K562 (cell line): Measurements from ENCODE around the gene CAPN5. TPM values are rescaled to one million over a fixed set of nuclear protein-coding genes. Genes with fewer than 3 reads are reported as not detected.
A peak's percentile ranks its signal among the peaks of the same experiment; 100 is the strongest.

ENCODE experiments used
- ELK1 ChIP-seq: sonication (generic); formaldehyde crosslinking; IDR thresholded peaks from 2 replicates; pipeline ENCODE4 v1.8.1; 2022; ENCODE audit warnings: missing genetic modification reagents
- EZH2 ChIP-seq: IDR thresholded peaks from 2 replicates; pipeline ENCODE4 v1.6.1; 2012; ENCODE audit warnings: low read depth, mild to moderate bottlenecking, inconsistent platforms, low read length, borderline replicate concordance
- FOXK2 ChIP-seq, 2 experiments: fragments of 450-650 bp; IDR thresholded peaks in 1 of 2; conservative IDR thresholded peaks in 1 of 2; 2 replicates each; pipeline ENCODE4 v1.6.1; 2016; ENCODE audit warnings: low read depth in 2 of 2, mild to moderate bottlenecking in 1 of 2
- FUS ChIP-seq: fragments of 200-400 bp; formaldehyde crosslinking; optimal IDR thresholded peaks from 2 replicates; pipeline ENCODE3; 2017; ENCODE audit warnings: low read depth, low read length
- GATAD2A ChIP-seq: fragments of 450-650 bp; IDR thresholded peaks from 2 replicates; pipeline ENCODE4 v1.6.1; 2017
- HSF4 ChIP-seq: fragments of 250-450 bp; sonication (Bioruptor Pico); IDR thresholded peaks from 2 replicates; pipeline ENCODE4 v2.1.2; 2022; ENCODE audit warnings: mild to moderate bottlenecking, moderate library complexity, borderline replicate concordance
- ILK ChIP-seq: fragments of 450-650 bp; IDR thresholded peaks from 2 replicates; pipeline ENCODE4 v1.6.1; 2016; ENCODE audit warnings: missing genetic modification characterization, low read depth, mild to moderate bottlenecking, missing compliant biosample characterization, moderate library complexity, borderline replicate concordance
- POLR2B ChIP-seq: fragments of 450-650 bp; IDR thresholded peaks from 2 replicates; pipeline ENCODE4 v1.6.1; 2018; ENCODE audit warnings: low read depth; ENCODE audit not compliant: partially characterized antibody
- SRSF1 ChIP-seq: fragments of 200-400 bp; formaldehyde crosslinking; IDR thresholded peaks from 2 replicates; pipeline ENCODE4 v1.6.1; 2017; ENCODE audit warnings: mild to moderate bottlenecking, low read depth, low read length, moderate library complexity
- WHSC1 ChIP-seq: IDR thresholded peaks from one replicate; pipeline ENCODE4 v1.6.1; 2012; ENCODE audit warnings: low read length, control low read depth, inconsistent platforms
- ZBTB43 ChIP-seq: sonication (generic); formaldehyde crosslinking; IDR thresholded peaks from 2 replicates; pipeline ENCODE4 v1.8.0; 2023; ENCODE audit warnings: mild to moderate bottlenecking, missing genetic modification reagents
- ZBTB7A ChIP-seq: IDR thresholded peaks from 2 replicates; pipeline ENCODE4 v1.6.1; 2011; ENCODE audit warnings: low read depth, mild to moderate bottlenecking, low read length, moderate library complexity, borderline replicate concordance; ENCODE audit not compliant: control insufficient read depth
- ZNF134 ChIP-seq: fragments of 250-450 bp; sonication (Bioruptor Pico); conservative IDR thresholded peaks from 2 replicates; pipeline ENCODE4 v1.4.0; 2020
- ZNF165 ChIP-seq: fragments of 250-450 bp; sonication (Bioruptor Pico); IDR thresholded peaks from 2 replicates; pipeline ENCODE4 v1.4.0; 2020; ENCODE audit warnings: borderline replicate concordance
- ZNF217 ChIP-seq: sonication (generic); formaldehyde crosslinking; IDR thresholded peaks from 2 replicates; pipeline ENCODE4 v1.8.0; 2022; ENCODE audit warnings: mild to moderate bottlenecking, missing genetic modification reagents
- ZNF274 ChIP-seq: IDR thresholded peaks from 2 replicates; pipeline ENCODE4 v1.6.1; 2011; ENCODE audit warnings: low read depth, mild to moderate bottlenecking, low read length, moderate library complexity, borderline replicate concordance
- ZNF699 ChIP-seq: fragments of 250-450 bp; sonication (Bioruptor Pico); IDR thresholded peaks from 2 replicates; pipeline ENCODE4 v1.8.0; 2021; ENCODE audit warnings: mild to moderate bottlenecking, moderate library complexity; ENCODE audit not compliant: insufficient replicate concordance
- polyA plus RNA-seq, 8 experiments: library from polyadenylated mRNA; depleted of rRNA in 4 of 8; stranded (reverse) in 5 of 8; unstranded in 3 of 8; fragments of >200 nt; fragmentation: Nextera tagmentation in 2 of 8; fragmentation: Illumina TruSeq in 1 of 8; extraction: Ambion mirVana in 2 of 8; extraction: Trizol in 1 of 8; gene quantifications; 2 replicates each; pipeline versions ENCODE4 v1.2.1 to v1.2.3, GENCODE V29; 2011 to 2014; ENCODE audit warnings: inconsistent platforms in 1 of 8, missing spikeins in 1 of 8
- total RNA-seq, 7 experiments: library from RNA; depleted of rRNA in 6 of 7; stranded (reverse); fragments of >200 nt in 6 of 7; fragmentation: Illumina TruSeq in 2 of 7; extraction: Trizol in 2 of 7; gene quantifications; 2 replicates each; pipeline versions ENCODE4 v1.2.1 to v1.2.3, GENCODE V29; 2011 to 2021; ENCODE audit warnings: low replicate concordance in 1 of 7
- TF ChIP-seq, protein P1 (sequence below): fragments of 450-650 bp; IDR thresholded peaks from 2 replicates; pipeline ENCODE4 v1.6.1; 2016; ENCODE audit warnings: mild to moderate bottlenecking
- TF ChIP-seq, protein P2 (sequence below): fragments of 450-650 bp; IDR thresholded peaks from 2 replicates; pipeline ENCODE4 v1.7.0; 2016; ENCODE audit warnings: borderline replicate concordance
- TF ChIP-seq, protein P3 (sequence below): fragments of 450-650 bp; IDR thresholded peaks from 2 replicates; pipeline ENCODE4 v1.6.1; 2016; ENCODE audit warnings: borderline replicate concordance

Gene CAPN5
- total and polyA plus RNA-seq, 9 of the 15 experiments (the other 6 are each of a cell fraction or from before 2014, with no cell fraction given): 0.04 to 0.44 (median 0.14) TPM; not detected in 2

DNA sequence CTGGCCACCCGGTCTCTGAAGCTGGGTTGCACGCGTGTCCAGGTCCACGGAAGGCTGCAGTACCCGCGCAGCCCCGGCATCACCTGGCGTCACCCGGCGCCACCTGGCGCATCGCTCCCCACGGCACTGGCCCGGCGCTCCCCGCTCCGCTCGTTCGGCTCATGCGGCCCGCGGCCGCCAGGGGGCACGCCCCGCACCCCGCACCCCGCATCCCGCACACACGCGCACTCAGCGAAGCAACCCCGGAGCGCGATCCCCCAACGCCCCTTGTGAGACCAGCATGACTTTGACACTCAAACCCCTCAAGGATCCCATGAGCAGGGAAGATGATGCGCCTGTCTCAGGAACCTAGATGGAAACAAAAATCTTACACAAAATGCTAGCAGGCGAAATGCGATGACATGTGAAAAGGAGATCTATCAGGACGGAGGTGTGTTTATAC is 20.7 kb upstream of the CAPN5 start (continued):
- TF ChIP-seq, protein P1, sequence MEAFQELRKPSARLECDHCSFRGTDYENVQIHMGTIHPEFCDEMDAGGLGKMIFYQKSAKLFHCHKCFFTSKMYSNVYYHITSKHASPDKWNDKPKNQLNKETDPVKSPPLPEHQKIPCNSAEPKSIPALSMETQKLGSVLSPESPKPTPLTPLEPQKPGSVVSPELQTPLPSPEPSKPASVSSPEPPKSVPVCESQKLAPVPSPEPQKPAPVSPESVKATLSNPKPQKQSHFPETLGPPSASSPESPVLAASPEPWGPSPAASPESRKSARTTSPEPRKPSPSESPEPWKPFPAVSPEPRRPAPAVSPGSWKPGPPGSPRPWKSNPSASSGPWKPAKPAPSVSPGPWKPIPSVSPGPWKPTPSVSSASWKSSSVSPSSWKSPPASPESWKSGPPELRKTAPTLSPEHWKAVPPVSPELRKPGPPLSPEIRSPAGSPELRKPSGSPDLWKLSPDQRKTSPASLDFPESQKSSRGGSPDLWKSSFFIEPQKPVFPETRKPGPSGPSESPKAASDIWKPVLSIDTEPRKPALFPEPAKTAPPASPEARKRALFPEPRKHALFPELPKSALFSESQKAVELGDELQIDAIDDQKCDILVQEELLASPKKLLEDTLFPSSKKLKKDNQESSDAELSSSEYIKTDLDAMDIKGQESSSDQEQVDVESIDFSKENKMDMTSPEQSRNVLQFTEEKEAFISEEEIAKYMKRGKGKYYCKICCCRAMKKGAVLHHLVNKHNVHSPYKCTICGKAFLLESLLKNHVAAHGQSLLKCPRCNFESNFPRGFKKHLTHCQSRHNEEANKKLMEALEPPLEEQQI: no peak
- TF ChIP-seq, protein P2, sequence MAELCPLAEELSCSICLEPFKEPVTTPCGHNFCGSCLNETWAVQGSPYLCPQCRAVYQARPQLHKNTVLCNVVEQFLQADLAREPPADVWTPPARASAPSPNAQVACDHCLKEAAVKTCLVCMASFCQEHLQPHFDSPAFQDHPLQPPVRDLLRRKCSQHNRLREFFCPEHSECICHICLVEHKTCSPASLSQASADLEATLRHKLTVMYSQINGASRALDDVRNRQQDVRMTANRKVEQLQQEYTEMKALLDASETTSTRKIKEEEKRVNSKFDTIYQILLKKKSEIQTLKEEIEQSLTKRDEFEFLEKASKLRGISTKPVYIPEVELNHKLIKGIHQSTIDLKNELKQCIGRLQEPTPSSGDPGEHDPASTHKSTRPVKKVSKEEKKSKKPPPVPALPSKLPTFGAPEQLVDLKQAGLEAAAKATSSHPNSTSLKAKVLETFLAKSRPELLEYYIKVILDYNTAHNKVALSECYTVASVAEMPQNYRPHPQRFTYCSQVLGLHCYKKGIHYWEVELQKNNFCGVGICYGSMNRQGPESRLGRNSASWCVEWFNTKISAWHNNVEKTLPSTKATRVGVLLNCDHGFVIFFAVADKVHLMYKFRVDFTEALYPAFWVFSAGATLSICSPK: no peak
- TF ChIP-seq FUS (no peak), ZNF134 (CRISPR knock-in tag) (no peak), ZBTB43 (no peak), FOXK2 (conservative IDR thresholded peaks at IDR 0.05 in 1 of 2, IDR thresholded peaks at IDR 0.05 in 1 of 2; ENCODE audit: low read depth in 2 of 2) (no peak), ELK1 (no peak), EZH2 (no peak), POLR2B (no peak), HSF4 (CRISPR knock-in tag) (no peak), ILK (tag) (no peak), ZNF165 (CRISPR knock-in tag) (no peak), ZNF699 (no peak), ZNF274 (no peak), ZBTB7A (peak; percentile 40; the same call in 1 of the 2 replicates), WHSC1 (no peak), ZNF217 (CRISPR knock-in tag) (no peak), SRSF1 (no peak), GATAD2A (0 out of 2 replicates have a peak, but pooled peaks have one; percentile 43)
- TF ChIP-seq, protein P3, sequence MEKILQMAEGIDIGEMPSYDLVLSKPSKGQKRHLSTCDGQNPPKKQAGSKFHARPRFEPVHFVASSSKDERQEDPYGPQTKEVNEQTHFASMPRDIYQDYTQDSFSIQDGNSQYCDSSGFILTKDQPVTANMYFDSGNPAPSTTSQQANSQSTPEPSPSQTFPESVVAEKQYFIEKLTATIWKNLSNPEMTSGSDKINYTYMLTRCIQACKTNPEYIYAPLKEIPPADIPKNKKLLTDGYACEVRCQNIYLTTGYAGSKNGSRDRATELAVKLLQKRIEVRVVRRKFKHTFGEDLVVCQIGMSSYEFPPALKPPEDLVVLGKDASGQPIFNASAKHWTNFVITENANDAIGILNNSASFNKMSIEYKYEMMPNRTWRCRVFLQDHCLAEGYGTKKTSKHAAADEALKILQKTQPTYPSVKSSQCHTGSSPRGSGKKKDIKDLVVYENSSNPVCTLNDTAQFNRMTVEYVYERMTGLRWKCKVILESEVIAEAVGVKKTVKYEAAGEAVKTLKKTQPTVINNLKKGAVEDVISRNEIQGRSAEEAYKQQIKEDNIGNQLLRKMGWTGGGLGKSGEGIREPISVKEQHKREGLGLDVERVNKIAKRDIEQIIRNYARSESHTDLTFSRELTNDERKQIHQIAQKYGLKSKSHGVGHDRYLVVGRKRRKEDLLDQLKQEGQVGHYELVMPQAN: no peak
